GM18873 (cell line): ENCODE measurements around the gene LRMDA.

Source experiments
- ATAC-seq: cut with Tn5 transposase; IDR thresholded peaks from one replicate; pipeline ENCODE4 v1.9.1; 2021; ENCODE audit warnings: mild to moderate bottlenecking, moderate library complexity, moderate number of reproducible peaks; ENCODE audit not compliant: unreplicated experiment, low FRiP score

LRMDA gene

GRCh38 chr10:75431180-75432111, at the start of gene LRMDA:
Gene LRMDA (plus strand): TSS chr10:75431624.
- ATAC-seq = no peak

- ATAC-seq = no peak
These were observed 45.3 kb upstream of the LRMDA start for GRCh38 chr10:75386128-75386527.

DNA sequence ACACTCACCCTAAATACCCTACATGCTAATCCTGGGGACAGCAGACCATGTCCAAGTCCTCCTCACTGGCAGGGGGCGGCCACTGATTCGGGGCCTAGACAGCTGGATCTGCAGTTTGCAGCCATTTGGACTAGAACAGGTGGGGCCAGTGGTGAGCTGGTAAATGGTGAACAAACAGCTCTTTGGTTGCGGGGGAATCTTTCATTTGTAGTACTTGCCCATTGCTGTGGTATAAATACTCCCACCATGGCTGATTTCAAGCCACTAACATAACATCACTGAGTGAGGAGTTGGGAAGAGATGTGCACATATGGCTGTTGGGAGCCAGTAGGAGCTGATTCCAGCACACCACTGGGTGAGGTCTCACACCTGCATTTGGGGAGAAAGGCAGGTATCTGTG, 43.3 kb upstream of the LRMDA start:
- ATAC-seq = no peak

GRCh38 chr10:75390178-75390577, 41.2 kb upstream of the LRMDA start:
- ATAC-seq = no peak

DNA sequence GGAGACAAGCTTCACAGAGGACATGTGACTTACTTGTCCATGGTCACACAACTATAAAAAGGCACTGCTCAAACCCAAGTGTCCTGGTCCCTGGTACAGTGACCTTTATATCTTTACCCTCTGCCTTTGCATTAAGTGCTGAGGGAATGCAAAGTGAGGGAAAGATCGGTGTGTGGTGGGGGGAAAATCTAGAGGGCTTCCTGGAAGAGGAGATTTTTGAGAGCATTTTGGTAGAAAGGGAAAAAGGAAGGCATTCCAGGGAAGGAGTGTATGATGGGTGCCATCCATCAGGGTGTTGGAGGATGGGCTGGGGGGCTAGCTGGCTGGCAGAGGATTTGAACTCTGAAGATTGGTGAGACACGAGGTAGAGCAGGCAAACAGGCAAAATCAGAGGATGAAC, 39.2 kb upstream of the LRMDA start:
- no peak for ATAC-seq

DNA sequence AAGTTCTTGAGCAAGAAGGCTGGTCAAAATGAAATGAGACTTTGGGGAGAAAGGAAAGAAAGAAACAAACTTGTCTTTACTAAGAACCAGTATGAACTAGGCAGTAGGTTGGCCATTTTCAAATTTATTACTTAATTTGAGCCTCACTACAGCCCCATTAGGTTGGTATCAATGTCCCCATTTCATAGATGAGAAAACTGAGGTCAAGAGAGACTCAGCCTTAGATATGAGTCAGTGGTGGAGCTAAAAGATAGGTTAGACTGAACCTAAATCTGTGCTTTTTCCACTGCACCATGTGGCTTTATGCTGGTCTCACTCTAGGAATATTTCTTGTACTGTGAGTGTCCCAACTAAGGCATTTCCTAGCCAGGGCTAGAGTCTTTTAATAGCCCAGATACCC, 38.7 kb upstream of the LRMDA start:
- no peak for ATAC-seq

DNA sequence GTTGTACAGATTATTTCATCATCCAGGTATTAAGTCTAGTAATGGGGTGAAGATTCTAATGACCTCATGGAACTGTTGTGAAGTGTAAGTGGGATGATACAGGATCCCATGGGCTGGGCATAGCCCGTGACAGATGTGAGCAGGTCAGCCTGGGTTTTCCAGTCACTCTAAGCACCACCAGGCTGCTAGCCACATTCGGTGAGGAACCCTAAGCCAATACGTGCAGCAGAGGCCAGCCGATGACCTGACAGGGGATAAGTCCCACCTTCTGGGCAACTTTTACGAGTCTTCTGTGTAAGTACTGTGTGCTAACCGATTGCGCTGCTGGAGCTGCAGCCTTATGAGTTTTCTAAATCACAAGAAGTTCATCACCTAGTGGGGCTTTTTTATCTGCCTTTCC, 37.2 kb upstream of the LRMDA start:
- ATAC-seq = no peak

GRCh38 chr10:75395066-75395931, 36.1 kb upstream of the LRMDA start:
- no peak for ATAC-seq

GRCh38 chr10:75395932-75396630, 35.3 kb upstream of the LRMDA start:
- ATAC-seq = no peak

DNA sequence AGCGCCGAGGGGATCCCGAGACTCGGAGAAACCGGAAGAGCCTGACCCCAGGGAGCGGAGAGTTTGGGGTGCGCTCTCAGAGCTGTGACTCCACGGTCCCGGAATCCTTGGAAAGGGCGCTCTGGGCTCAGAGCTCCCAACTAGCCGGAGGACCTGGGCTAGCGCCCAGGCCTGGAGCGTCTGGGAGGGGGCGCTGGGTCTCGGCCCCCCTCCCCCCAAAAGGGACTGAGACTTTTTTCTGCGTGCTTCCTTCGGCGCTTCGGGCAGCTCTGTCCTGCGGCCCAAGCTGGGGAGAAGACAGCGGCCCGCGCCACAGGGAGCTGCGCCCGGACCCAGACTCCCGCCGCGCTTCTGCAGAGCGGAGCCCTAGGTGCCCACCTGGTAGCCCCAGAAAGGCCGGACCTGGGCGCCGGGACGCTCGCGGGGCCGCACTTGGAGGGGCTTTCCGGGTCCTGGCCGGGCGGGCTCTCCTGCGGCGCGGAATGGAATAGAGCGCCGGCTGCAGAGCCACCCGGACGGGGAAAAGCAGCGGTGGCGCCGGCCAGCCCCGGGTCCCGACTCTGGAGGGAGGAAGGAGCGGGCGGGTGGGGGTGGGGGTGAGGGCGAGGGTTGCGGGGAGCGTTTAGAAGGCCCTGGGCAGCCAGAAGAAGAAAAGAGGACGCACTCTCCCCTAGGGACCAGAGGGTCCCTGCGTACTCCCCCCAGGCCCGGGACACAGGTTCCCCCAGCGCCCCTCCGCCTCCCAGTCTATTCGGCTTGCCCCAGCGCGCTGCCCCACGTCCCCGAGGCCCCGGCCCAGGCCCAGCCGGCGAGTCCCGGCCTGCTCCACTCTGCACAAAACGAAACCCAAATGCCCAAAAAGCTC, 34.6 kb upstream of the LRMDA start:
- ATAC-seq = no peak

GRCh38 chr10:75397496-75398199, 33.8 kb upstream of the LRMDA start:
- ATAC-seq = no peak

- no peak for ATAC-seq
These were observed 33.2 kb upstream of the LRMDA start for GRCh38 chr10:75398200-75398691.

DNA sequence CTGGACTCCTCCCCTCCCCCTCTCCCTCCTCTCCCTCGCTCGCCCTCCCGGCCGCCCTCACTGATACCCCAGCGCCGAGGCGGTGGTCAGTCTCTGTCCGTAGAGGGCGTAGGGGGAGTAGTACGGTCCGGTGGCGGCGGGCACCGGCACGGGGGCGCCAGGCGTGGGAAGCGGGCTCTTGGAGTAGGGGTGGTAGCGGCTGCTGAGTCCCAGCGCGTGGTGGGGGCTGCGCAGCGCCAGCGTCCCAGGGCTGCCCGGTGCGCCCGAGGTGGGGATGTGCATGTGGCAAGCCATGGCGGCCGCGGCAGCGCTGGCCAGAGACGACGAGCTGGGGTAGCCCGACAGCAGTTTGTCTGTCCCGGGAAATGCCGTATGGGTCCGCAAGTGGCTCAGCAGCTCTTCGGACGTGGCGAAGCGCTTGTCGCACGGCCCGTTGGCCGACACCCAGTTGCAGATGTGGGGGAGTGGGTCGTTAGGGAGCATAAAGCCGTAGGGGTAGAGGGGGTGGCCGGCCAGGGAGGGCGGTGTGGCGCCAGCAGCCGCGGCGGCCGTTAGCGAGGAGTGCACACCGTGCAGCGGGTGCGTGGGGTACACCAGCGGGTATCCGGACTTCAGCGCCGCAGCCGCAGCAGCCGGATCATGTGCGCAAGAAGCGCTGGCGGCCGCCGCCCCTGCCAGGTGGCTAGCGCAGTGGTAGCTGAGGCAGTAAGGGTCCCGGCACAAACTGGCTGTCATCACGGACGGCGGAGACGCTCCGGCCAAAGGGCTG, 32.5 kb upstream of the LRMDA start:
- no peak for ATAC-seq

- ATAC-seq = no peak
These were observed 31.8 kb upstream of the LRMDA start for GRCh38 chr10:75399461-75400162.

DNA sequence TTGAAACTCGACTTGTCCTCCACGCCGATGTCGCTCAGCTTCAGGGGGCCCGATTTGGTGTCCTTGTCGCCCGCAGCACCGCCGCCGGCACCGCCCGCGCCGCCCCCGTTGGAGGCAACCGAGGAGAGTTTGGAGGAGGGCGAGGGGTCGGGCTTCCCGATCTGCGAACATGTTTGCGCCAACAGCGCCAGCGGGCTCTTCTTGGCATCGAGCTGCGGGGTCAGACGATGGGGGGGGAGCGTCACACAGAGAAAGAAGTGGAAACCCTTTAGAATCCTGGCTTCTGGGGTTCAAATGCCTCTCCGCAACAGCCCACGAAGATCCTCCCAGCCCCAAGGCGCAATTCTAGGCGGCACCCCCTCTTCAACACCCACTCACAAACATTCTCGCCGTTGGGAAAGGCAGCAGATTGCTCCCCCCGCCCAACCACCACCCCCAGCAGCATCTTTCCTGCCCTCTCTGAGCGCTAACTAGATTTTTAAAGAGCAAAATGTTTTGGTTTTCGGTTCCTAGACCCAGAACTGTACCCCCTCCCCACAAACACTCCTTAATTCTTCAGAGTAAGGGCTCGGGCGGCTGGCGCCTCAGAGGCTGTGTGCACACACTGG, 31.2 kb upstream of the LRMDA start:
- ATAC-seq = no peak

- no peak for ATAC-seq
These were observed 30.5 kb upstream of the LRMDA start for GRCh38 chr10:75400771-75401568.
